GM12872 (cell line): ENCODE data around the gene PLPP6.

ENCODE experiments used
- CTCF ChIP-seq: IDR thresholded peaks from 3 replicates; pipeline ENCODE4 v1.5.1; 2011; ENCODE audit warnings: low read depth, mild to moderate bottlenecking, low read length, moderate library complexity; ENCODE audit not compliant: insufficient read depth

PLPP6 gene

GRCh38 chr9:4684820-4685219 lies 22.7 kb downstream of the PLPP6 start:
- TF ChIP-seq CTCF, result no peak

- TF ChIP-seq CTCF, result no peak
Measured at GRCh38 chr9:4686112-4686511, 24.0 kb downstream of the PLPP6 start.

- TF ChIP-seq CTCF, result no peak
Measured at GRCh38 chr9:4686584-4686983, 24.5 kb downstream of the PLPP6 start.

- TF ChIP-seq CTCF, result no peak
Measured at GRCh38 chr9:4689021-4689420, 26.9 kb downstream of the PLPP6 start.

- TF ChIP-seq CTCF, result no peak
Measured at GRCh38 chr9:4689687-4690104, 27.6 kb downstream of the PLPP6 start.

GRCh38 chr9:4690144-4690543 lies 28.1 kb downstream of the PLPP6 start:
- TF ChIP-seq CTCF, result no peak

GRCh38 chr9:4691795-4692194 lies 29.7 kb downstream of the PLPP6 start:
- no peak for TF ChIP-seq CTCF

GRCh38 chr9:4700091-4700490 lies 38.0 kb downstream of the PLPP6 start:
- TF ChIP-seq CTCF, result no peak
